NCI-H1417 treated with DMSO at 0.1 percent for 48 hours (cell line): ENCODE results near the gene LYSMD2.

ENCODE experiments used
- DNase-seq: peaks from one replicate; lab custom pipeline; 2025; lab: John Stamatoyannopoulos, UW

The LYSMD2 gene

DNA sequence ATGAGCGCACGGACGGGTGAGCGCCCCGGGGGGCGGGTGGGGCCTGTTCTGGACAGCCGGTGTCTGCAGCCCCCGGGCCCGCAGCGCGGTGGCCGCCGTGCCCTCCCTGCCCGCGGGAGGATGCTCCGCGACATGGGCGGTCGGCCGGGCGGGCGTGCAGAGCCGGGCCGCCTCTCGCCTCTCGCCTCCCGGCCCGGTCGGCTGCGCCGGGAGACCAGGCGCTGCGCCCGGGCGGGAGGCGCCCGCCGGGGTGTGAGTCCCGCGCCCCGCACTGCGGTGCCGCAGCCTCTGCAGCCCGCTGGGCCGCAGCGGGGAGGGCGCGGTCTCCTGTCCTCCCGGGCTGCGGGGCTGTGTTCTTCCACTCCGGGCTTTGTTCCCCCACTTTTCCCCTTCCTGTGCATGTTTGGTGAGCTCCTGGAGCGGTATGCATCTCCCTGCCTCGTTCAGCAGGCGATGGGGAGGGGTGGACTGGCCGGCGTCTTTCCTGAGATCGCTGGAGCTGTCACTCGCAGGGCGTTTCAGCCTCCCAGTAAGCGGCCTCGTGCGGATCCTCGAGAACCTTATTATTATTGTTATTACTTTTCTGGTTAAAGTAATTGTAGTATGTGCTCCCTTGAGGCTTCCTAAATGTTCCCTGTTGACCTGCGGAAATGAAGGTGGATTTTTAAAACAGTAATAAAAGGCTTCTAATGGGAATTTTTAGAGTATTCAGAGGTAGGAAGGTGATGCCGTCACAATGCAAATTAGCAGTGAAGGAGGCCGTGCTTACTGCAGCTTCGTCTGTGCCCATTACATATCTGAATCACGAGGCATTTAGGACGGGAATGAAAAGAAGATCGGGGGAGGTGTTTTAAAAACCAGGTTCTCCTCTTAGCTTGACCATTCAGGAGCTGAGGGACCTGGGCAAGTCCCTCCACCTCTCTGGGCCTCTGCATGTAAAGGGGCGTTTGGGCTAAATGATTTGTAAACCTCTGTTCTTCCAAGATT, 14.5 kb upstream of the LYSMD2 start:
- no peak for DNase-seq

DNA sequence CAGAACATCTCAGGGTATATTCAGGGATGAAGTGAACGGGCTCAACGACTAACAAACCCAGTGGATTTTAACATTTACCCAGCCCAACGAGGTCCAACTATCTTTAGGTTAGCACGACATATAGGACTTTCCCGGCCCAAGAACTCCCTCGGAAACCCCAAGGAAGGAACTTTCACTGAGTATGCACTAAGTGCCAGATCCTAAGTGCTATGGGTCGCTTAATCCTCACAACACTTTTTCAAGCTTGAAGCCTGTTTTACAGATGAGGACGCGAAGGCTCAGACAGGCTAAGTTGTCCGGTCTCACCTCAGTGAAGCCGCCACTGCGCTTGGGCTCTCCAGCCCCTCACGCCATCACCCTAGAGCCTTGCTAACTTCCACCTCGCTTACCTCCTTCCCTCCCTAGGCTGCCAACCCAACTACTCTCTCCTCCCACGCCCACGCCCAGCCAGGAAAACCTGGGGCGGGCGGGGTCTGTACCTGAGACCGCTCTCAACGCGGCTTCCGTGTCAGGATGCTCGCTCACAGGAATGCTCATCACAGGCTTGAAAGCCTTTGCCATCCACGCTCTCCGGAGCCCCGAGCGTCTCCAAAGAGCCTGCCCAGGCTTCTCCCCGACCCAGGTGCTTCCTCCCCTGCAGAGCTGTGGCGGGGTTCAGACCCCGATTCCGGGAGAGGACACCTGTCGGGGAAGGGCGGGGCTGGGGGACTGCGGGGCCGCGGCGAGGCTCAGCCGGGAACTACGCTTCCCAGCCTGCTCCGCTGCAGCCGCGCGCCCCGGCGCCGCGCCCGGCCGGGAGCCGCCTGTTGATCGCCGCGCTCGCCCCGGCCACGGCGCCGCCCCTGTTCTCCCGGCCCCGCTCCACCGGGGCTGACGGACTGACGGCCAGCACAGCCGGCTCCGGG, 13.6 kb upstream of the LYSMD2 start, which contains the start of gene TMOD2:
Gene TMOD2 (plus strand): TSS at position 806 of the 905 bp plus-strand sequence. CDS start 14,845 bp downstream, outside the sequence.
- no peak for DNase-seq

DNA sequence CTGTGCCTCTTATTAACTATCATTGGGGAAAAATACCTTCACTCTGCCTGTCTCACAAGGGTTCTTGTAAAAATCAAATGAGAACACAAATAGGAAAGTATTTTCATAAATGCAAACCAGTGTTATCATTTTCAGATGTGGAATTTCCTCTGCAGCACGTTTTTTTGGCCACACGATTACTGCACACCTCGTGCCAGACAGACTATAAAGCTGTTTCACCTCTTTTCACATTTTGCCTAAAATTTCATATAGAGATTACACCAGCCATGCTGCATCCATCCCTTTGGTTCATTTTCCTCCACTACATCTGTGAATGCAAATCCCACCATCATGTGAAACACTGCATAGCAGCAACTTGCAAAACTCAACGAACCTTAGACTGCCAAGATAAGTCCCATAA, 12.7 kb upstream of the LYSMD2 start:
- no peak for DNase-seq

DNA sequence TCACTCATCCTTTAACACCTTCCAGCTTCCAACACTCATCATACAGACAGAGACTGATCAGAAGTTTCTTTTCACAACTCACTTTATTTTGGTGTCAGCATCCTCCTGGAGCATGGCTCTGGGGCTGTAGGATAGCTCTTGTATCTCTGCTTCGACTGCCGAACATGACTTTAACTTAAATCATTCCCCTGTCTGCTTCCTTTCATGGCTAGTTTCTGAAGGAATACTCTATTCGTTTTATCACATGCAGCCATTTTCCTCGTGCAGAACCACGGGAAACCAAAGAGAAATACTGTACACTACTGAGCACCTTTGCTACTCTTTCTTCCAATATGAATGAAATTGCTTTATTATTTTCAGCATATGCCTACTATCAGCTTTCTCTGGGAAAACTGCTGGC, 11.9 kb upstream of the LYSMD2 start:
- DNase-seq = no peak

DNA sequence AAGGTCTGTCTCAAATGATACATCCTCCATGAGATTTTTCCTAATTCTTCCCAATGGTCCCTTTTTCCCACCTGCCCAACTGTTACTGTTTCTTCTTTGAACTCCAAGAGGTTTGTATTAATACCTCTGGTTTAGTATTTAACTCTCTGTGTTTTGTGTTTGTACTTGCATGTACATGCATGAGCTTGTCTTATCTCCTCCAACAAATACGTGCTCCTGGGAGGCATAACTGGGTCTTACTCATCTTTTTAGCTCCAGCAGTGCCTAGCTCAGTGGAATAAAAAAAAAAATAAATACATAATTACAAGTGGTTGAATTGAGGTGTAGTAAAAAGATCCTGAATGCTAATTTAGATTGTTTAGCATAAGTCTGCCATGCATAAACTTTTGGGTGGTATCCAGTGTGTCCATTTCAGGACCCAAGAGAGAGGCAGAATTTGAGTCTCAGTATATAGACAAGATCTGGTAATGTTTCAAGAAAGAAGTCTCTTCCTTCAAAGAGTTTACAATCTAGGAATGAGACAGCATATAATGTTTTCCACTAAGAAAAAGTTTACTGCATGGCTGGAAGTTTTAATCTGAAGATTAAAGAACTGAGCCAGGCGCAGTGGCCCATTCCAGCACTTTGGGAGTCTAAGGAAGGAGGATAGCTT, 1.7 kb upstream of the LYSMD2 start:
- no peak for DNase-seq

DNA sequence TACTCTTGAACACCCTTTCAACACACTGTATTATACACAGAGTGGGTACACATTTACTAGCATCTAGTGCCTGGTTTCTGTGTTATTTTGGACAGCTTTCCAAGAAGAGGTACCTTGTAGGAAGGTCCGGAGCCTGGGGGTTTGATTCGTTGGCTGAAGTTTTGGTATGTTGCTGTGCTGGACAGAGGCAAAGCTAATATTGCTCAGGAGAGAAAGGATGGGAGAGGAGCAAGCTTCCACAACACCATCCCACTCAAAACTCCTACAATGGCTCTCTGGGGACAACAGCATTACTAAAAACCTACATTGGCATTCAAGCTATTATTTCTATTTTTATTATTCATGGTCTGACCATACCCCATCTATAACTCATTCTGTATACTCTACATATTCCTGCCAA, 1.1 kb upstream of the LYSMD2 start:
- no peak for DNase-seq

DNA sequence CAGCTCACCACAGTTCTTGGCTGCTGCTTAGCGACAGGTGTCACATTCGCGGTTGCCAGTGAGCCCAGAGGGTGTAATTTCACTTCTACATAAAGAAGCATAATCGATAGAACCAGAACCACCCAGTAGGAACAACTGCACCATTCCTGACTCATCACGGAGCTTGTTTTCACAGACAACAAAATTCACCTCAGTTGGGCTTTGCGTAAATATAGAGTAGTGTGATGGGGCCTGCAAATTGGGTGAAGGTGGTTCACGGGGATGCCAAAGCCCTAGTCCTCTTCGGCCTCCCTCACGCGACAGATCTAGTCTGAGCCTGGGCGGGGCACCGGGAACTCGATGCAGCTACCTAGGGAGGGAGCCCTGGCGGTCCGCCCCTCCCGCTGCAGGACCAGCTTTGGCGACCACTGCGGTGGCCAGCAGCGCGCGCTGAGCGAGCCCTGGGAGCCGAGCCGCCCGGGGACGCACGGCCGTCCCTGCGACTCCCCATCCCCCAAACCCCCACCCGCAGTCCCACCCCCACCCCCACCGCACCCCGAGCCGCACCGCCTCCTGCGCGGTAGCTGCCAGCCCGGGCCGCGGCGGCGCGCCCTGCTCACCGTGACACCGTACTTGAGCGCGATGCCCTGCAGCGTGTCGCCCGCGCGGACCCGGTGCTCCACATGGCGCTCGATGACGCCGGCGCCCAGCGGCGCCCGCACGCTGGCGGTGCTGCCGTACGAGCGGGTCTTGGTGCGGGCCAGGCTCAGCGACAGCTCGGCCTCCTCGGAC, 519 bp downstream of the LYSMD2 start:
- DNase-seq = no peak

DNA sequence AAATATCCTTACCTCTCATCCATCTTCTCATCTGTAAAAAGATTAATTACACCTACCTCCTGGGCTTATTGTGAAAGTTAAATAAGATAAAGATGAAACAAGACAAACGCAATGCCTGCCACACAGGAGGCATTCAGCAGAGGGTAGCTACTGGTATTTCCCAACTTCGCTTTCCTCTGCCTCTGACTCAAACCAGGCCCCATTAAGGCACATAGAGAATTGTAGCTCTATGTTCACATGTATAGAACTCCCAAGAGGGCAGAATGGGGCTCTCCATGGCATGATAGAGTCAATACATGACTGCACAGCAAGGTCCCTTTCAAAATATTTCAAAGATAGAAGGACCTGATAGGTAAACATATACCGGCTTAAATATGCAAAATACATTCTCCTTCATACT, 1.4 kb downstream of the LYSMD2 start:
- DNase-seq = no peak

DNA sequence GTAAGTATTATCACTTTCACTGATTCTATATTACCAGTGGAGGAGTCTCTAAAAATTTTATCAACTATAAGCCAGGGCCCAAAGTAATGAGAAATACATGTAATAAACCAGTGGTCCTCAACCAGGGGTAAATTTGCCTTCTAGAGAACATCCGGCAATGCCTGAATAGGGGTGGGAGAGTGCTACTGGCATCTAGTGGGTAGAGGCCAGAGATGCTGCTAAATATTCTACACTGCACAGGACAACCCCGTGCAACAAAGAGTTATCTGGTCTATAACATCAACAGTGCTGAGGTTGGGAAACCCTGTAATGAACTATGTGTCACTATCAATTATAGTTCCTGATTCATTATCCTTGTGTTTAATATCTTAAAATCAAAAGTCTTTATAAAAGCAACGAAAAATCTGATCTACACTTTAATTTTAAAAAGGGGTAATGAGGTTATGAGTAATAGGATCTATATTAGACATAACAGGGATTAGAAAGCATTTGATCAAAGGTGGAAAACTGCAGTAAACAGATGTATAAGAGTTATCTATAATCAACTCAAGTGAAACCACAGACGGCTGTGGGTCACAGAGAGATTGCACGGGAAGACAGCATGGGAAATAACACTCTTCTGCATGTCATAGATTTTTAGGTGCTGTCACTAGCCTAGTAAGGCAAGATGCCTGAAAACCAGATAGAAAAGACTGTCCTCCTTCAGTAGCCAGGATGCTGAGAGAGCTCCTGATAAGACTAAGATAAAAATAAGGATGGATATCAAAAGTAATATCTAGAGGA, 2.0 kb downstream of the LYSMD2 start:
- DNase-seq = no peak

DNA sequence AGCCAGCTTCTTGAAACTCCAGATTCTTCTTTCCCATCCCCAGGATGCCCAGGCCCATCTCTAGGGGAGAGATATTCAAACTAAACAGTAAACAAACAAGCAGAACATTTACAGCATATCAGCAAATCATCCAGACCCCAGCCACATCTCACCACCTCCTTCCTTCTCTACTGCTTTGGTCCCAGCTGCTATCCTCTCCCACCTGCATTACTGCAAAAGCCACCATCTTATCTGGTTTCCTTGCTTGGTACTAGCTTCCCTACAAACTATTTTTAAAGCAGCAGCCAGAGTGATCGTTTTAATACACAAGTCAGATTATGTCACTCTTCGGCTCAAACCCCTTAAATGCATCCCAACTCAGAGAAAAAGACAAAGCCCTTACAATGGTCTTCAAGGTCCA, 4.8 kb downstream of the LYSMD2 start:
- no peak for DNase-seq

DNA sequence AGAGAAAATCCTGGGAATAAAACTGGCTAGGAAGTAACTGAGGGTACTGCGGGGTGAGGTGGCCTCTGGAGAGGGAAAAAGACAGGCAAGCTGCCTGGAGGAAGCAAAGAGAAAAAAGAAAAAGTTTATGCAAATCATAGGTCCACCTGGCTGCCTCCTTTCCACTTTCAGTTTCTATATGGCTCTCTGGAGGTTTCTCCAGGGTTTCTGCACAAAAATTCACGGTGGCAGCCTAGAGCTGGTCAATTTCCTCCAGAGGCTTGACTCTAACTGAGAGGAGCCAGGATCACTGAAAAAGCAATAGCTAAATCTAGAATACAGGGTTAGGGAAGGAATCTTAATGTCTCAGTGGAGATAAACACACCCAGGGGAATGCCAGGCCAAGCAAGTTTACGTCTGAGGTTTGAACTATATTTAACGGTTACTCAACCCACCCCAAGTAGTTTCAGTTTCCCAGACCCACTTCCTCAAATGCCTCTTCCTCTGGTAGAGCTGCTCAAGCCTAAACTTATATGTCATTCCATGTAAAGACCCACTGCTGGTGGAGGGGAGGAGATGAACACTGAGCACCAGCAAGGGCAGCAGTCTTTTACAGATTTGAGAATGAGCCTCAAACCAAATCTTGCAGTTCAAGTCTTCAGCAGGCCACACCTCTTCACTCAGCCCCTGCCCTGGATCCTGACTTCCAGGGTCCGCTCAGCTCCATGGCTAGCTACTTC, 5.7 kb downstream of the LYSMD2 start:
- no peak for DNase-seq

DNA sequence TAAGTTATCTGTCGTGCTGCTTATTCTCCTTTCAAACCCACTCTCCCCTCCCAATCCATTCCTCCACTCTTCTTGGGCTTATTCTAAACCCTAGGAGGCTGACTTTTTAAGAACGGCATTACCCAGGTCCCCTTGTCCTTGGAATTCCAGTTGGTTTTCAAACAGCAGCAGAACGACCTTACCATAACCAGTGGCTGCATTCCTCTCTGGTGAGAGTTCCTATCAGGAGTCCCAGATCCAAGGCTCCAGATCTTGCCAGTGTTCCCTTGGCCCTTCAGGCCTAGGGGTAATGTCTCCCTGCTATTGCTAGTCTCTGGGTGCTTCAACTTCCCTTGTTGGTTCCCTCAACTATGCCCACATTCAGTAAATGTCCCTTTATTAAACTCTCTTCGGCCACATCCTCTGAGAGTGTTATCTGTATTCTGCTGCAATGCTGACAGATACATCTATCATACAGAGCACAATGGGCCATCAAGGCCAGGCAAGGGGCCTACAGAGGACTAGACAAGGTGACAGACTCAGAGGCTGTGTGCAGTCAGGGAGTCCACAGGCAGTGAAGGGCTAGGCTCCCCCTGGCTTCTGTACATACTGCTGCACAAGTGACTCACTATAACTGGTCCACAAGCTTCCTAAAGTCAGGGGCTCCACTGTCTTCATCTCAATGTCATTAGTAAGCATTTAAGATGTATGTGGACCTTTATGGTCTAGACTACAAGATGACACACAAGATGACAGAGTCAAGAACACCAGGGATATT, 10.1 kb downstream of the LYSMD2 start:
- DNase-seq = no peak

DNA sequence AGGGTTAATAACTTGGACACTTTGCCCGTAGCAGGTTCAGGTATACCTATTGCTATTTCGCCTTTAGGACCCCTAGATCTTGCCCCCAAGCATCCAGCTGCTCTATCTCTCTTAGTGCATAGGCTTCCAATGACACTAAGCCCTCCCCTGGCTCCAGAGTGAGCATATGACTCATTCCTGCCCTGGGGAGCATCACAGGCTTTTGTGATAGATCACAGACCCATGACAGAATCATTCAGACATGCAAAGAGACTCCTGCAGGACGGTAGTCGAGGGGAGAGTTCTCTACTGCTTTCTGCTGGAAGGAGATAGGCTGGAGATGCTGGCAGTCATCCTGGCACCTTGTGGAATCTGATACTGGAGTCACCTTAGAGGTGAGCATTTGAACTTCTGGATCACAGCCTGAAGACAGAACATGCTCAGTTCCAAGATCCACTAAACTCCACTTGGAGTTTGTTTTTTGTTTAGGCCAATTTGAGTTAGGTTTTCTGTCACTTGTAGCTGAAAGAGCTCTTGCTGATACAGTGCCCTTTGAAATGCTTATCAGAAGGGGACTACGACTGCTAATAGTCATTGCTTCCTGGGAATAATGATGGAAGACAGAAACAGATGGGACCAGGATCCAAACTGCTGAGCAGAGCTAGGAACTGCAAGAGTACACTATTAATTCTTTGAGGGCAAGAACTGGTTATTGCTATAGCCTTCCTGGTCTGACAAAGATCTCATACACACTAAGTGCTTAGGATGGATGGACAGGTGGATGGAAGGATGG, 11.0 kb downstream of the LYSMD2 start:
- no peak for DNase-seq

DNA sequence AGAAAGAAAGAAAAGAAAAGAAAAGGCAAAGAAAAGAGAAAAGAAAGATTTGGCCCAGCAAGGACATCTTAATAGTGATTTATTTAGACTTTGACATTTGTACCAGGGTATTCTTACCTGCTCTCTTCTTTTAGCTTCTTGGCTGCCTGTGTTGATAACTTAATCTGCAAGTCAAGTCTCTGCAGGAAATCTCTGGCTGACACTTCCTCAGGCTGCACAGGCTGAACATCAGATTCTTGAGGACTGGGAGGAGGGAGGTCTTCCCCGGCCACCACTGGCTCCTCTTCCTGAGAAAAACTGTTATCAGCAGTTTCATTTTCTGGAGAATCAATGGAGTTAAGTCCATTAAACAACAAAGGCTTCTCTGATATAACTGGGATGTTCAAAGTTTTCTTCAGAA, 12.8 kb downstream of the LYSMD2 start:
- DNase-seq = no peak

DNA sequence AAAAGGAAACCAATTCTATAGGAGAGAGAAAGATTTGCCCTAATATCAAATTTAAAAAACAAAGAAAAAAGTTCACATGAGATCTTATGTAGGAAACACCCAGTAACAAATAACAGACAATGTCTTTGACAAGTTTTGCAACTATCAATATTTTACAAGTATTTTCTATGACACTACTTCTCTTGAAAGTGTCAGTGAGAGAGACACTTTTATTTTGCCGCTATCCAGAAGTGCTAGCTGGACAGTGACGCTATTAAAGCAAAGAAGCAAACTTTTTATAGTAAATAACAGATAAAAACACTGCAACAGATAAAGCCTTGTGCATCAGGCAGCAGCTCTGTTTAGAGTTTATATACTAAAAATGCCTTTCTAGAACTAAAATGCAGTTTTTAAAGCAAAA, 13.3 kb downstream of the LYSMD2 start:
- DNase-seq = no peak

DNA sequence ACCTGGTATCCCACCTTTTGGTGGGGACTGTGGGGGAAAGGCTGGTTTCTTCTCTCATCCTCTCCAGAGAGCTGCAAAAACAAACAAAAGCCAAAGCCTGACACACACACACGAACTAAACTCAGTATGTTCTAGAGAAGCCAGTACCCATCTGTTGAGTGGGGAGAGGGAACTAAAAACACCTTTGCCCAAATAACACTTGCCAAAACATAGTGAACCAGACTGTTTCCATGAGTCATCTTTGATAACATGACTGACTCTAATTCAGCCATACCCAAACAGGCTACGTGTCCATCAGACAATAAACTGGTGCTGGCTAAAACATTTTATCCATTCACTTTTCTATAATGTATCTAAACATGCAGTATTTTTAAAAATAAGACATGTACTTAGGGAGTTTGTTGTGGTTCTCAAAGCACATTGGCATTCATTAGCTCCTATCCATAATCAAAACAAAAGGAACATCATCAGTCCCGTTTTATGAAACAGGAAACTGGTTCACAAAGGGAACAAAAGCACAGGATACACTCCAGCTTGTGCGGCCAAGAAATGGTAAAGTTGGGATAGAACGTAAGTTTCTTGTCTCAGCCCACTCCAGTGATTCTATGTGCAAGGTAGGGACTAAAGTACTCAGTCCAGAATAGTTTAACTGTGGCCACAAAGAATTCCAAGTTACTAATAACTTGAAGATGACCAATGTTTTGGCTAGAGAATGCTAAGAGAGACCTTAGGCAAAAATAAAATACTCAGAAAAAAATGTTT, 16.1 kb downstream of the LYSMD2 start:
- DNase-seq = no peak

DNA sequence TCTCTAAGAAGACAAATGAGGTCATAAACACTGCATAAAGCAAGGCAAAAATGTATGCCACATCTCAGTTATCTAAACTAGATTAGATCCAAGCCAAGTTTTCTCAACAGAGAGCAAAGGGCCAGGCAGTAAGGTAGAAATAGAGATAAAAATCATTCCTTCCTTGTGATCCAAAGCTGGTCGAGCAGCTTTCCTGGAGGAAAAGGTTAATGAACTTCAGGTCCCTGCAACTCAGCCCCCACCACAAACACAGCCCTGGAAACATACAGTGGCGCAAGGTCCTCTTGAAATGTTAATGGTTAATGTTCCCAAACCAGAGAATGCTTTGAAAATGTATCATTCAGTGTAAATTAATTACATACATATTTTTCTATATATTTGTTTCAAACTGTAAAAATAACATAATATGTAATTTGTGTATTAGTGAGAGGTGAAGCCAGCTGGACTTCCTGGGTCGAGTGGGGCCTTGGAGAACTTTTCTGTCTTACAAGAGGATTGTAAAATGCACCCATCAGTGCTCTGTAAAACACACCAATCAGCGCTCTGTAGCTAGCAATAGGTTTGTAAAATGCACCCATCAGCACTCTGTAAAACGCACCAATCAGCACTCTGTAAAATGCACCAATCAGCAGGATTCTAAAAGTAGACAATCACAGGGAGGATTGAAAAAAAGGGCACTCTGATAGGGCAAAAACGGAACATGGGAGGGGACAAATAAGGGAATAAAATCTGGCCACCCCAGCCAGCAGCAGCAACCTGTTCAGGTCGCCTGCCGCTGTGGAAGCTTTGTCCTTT, 17.1 kb downstream of the LYSMD2 start:
- DNase-seq = no peak
